Thoracic aorta (tissue), 2 donors: ENCODE measurements around the gene TTC7B. TPM values are rescaled to one million over a fixed set of nuclear protein-coding genes. Genes with fewer than 3 reads are reported as not detected.

Experiments
- ATAC-seq: fragments of 150-250 bp; one replicate; pipeline ENCODE4 v1.8.0; 2017; ENCODE audit warnings: low read depth; ENCODE audit not compliant: insufficient number of reproducible peaks, low FRiP score
- DNase-seq: peaks from one replicate; pipeline ENCODE4 v3.0.0-alpha.2; 2020; ENCODE audit warnings: low spot score
- H3K27ac ChIP-seq, 2 donors: fragments of 200-600 bp; sonication (generic); 1 replicate in 1 of 2; 2 replicates in 1 of 2; pipeline ENCODE4 v1.5.1; 2016; ENCODE audit warnings: mild to moderate bottlenecking in 2 of 2, moderate library complexity in 2 of 2
- H3K27me3 ChIP-seq: fragments of 200-600 bp; sonication (generic); replicated peaks from 2 replicates; pipeline ENCODE4 v1.6.0; 2016; ENCODE audit warnings: mild to moderate bottlenecking; ENCODE audit not compliant: insufficient read depth
- H3K36me3 ChIP-seq: fragments of 200-600 bp; sonication (generic); one replicate; pipeline ENCODE4 v1.5.1; 2016
- H3K4me1 ChIP-seq, 2 donors: fragments of 200-600 bp; sonication (generic); 1 replicate in 1 of 2; 2 replicates in 1 of 2; pipeline versions ENCODE4 v1.5.1 to v1.6.0; 2016; ENCODE audit warnings: low read depth in 2 of 2, mild to moderate bottlenecking in 1 of 2; ENCODE audit not compliant: control insufficient read depth in 1 of 2
- H3K4me3 ChIP-seq: fragments of 200-600 bp; sonication (generic); 2 replicates; pipeline ENCODE4 v1.5.1; 2016; ENCODE audit warnings: mild to moderate bottlenecking
- H3K9me3 ChIP-seq: fragments of 200-600 bp; sonication (generic); 2 replicates; pipeline ENCODE4 v1.5.1; 2016
- total RNA-seq, 2 donors: library from RNA; depleted of rRNA; stranded (reverse); fragments of >200 nt; gene quantifications; one replicate each; pipeline versions ENCODE4 v1.1.0 to v1.2.3, GENCODE V29; 2016
- TF ChIP-seq, protein P1 (sequence below): fragments of 200-600 bp; sonication (generic); IDR thresholded peaks from one replicate; pipeline ENCODE4 v1.5.1; 2019; ENCODE audit warnings: antibody characterized with exemption

Gene TTC7B
- total RNA-seq, 2 donors from 2014 or later: 38.9 to 56.3 TPM

DNA sequence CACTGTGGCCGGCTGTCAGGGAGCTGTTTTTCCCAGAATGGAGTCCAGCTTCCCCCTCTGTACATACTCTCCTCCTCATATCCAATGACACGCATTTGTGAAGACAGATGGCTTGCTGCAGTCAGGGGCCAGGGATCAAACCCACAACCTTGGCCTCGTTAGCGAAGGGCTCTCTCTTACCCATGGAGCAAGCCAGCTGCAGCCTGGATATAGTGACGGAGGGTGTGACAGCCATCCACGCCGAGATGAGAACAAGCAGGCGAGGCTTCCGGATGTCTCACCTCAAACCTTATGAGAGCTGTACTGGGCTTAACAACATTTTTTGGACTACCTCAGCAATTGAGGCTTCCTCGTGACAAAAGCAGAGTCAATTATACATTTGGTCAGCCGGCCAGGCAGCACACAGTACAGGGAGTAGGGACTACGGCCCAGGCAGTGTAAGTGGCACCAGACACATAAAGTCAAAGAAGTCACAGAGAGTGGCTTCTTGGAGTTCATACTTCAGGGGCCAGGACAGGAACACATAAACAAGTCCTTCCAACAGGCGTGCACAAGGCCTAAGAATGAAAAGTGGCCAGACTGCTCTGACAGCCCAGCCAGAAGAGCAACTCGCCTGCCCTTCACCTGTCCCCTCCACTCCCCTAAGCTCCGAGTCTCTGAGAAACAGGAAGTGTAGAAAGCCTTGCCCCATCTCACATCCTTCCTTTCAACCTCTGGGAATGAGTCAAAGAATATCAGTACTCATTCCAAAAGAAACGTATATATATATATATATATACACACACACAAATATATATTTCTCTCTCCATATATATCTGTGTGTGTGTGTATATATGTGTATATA lies 115.1 kb downstream of the TTC7B start:
- Histone ChIP-seq H3K27ac (no peak overlapping the region), H3K4me3 (no peak overlapping the region), H3K27me3 (no peaks in the 10 kb centered on the region), H3K9me3 (no peaks in the 10 kb centered on the region), H3K4me1 (peaks cover 23 to 31% of the 10 kb centered on the region in 2 donors), H3K36me3 (no peaks in the 10 kb centered on the region)
- ATAC-seq (no peak), DNase-seq (no peak)
- TF ChIP-seq, protein P1, sequence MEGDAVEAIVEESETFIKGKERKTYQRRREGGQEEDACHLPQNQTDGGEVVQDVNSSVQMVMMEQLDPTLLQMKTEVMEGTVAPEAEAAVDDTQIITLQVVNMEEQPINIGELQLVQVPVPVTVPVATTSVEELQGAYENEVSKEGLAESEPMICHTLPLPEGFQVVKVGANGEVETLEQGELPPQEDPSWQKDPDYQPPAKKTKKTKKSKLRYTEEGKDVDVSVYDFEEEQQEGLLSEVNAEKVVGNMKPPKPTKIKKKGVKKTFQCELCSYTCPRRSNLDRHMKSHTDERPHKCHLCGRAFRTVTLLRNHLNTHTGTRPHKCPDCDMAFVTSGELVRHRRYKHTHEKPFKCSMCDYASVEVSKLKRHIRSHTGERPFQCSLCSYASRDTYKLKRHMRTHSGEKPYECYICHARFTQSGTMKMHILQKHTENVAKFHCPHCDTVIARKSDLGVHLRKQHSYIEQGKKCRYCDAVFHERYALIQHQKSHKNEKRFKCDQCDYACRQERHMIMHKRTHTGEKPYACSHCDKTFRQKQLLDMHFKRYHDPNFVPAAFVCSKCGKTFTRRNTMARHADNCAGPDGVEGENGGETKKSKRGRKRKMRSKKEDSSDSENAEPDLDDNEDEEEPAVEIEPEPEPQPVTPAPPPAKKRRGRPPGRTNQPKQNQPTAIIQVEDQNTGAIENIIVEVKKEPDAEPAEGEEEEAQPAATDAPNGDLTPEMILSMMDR: no peak

DNA sequence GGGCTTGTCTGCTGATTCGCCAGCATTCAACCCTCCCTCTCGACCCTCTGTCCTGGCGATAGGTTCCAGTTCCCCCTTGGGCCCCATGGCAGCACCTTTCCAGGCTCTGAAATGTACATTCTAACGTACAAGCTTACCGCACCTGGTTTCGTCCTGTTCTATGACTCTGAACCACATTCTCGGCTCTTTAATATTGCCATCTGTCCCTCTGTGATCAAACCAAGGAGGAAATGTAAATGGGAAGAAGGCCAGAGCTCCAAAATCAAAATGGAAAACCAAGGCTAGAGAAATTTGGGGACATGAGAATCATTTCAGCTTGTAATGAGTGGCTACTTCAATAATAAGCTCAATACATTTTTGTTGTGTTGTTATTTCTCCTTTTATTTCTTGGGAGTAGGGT lies 117.2 kb downstream of the TTC7B start:
- H3K36me3 ChIP-seq: no peaks in the 10 kb centered on the region
- H3K27me3 ChIP-seq: no peaks in the 10 kb centered on the region
- ATAC-seq (no peak), DNase-seq (no peak)
- H3K4me3 ChIP-seq: no peak overlapping the region
- peaks cover 26 to 38% of the 10 kb centered on the region in 2 donors for H3K4me1 ChIP-seq
- TF ChIP-seq, protein P1: no peak
- H3K27ac ChIP-seq: peak overlapping the region; percentile 85 to 91
- H3K9me3 ChIP-seq: no peaks in the 10 kb centered on the region

DNA sequence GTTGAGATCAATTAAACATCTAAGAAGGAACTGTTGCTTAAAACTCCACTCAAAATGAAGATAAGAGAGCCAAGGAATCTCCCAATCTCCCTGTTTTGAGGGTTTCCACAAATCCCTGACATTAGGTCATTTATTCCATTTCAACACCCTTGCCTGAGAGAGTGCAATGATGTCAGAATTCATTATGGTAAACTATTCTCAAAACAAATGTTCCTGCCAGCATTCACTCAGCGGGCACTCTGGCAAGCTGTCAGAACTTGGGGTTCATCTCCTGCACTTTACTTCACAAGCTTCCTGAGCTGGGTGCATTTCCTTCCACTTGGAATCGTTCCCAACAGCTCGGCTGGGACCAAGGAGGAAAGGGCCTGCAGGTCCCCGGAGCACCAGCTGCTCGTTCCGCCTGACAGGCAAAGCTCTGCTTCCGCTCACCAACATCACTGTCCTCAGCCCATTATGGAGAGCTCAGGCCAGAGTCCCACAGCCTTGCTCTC lies 117.8 kb downstream of the TTC7B start:
- DNase-seq: no peak
- H3K9me3 ChIP-seq: no peaks in the 10 kb centered on the region
- TF ChIP-seq, protein P1: no peak
- H3K27me3 ChIP-seq: no peaks in the 10 kb centered on the region
- no peak overlapping the region for H3K4me3 ChIP-seq
- H3K36me3 ChIP-seq: no peaks in the 10 kb centered on the region
- peak overlapping the region; percentile 85 to 91 for H3K27ac ChIP-seq
- peaks cover 26 to 38% of the 10 kb centered on the region in 2 donors for H3K4me1 ChIP-seq
- ATAC-seq: peak; percentile 58

DNA sequence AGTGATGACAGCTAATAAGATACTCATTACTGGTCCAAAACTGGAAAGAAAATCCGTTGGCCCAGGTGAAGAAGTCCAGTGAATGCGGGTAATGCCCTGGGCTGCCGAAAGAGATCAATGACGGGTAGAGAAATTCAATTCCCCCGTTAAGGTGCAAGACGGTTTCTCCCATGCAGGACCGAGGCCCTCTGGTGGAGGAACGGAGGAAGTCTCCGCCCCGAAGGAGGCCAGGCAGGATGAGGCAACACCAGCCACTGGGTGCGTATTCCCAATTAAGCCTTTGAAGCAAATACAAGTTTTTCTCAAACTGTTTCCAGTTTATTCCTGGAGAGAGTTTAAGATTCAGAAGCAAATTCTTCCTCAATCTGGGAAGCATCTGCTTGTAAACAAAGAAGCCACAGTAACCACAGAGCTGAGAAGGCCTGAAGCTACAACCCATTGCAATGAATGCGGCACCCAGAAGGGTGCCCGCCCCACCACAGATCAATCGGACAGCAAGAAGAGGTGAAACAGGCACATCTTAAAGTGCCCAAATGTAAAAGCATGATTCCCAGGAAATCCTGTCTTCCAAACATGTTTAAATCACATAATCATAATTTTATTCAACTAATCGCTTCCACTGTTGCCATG lies 118.5 kb downstream of the TTC7B start:
- DNase-seq (peak; percentile 40), ATAC-seq (peak; percentile 95)
- Histone ChIP-seq H3K9me3 (no peaks in the 10 kb centered on the region), H3K27me3 (no peaks in the 10 kb centered on the region), H3K4me1 (peaks cover 26 to 38% of the 10 kb centered on the region in 2 donors), H3K27ac (peak overlapping the region; percentile 85 to 91), H3K4me3 (peak overlapping the region; percentile 41), H3K36me3 (no peaks in the 10 kb centered on the region)
- TF ChIP-seq, protein P1: peak; percentile 94

DNA sequence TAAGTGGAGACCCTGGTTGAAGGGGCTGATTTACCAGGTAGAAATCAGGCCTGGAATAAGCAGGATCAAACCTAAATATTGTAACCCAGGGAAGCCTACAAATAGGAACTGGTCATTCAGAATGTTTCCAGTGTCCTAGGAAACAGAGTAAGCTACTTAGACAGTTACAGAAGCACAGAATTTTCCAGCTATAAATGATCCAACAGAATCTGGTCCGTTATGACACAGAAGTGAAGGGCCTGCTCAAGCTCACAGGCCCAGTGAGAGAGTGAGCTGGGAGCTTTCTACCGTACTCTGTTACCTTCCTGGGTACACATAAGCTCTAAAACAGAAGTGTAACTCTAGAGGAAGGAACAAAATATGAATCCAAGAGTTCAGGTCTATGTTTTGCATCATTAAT lies 119.1 kb downstream of the TTC7B start:
- no peaks in the 10 kb centered on the region for H3K9me3 ChIP-seq
- no peaks in the 10 kb centered on the region for H3K27me3 ChIP-seq
- DNase-seq (no peak), ATAC-seq (peak; percentile 47)
- TF ChIP-seq, protein P1: no peak
- peaks cover 26 to 38% of the 10 kb centered on the region in 2 donors for H3K4me1 ChIP-seq
- H3K36me3 ChIP-seq: no peaks in the 10 kb centered on the region
- H3K27ac ChIP-seq: peak overlapping the region; percentile 85 to 91
- peak overlapping the region; percentile 41 for H3K4me3 ChIP-seq
